HepG2 (cell line): ENCODE data around the gene TIMM44. TPM values are rescaled to one million over a fixed set of nuclear protein-coding genes. Genes with fewer than 3 reads are reported as not detected.

Source experiments
- EP300 ChIP-seq, 3 experiments: sonication (generic) in 1 of 3; formaldehyde crosslinking in 1 of 3; IDR thresholded peaks; 2 replicates each; pipeline versions ENCODE4 v1.5.1 to v1.6.1; 2011 to 2020; ENCODE audit warnings: low read depth in 2 of 3, low read length in 2 of 3, borderline replicate concordance in 1 of 3, improper control_type of control experiment in 1 of 3, mild to moderate bottlenecking in 1 of 3, missing genetic modification reagents in 1 of 3, moderate library complexity in 1 of 3
- FOXP1 ChIP-seq, 2 experiments: fragments of 450-650 bp in 1 of 2; IDR thresholded peaks; 2 replicates each; pipeline ENCODE4 v1.6.1; 2017 to 2018; ENCODE audit warnings: antibody characterized with exemption in 1 of 2
- GATAD2A ChIP-seq: IDR thresholded peaks from 2 replicates; pipeline ENCODE4 v1.6.1; 2016
- GZF1 ChIP-seq: sonication (generic); formaldehyde crosslinking; IDR thresholded peaks from 2 replicates; pipeline ENCODE4 v1.5.1; 2020; ENCODE audit warnings: mild to moderate bottlenecking, missing genetic modification reagents
- PAF1 ChIP-seq: IDR thresholded peaks from 2 replicates; pipeline ENCODE4 v1.6.1; 2016; ENCODE audit warnings: missing genetic modification reagents, missing compliant biosample characterization
- POLR2AphosphoS5 ChIP-seq: IDR thresholded peaks from 2 replicates; pipeline ENCODE4 v1.6.1; 2012; ENCODE audit warnings: low read depth, low read length
- RAD21 ChIP-seq: fragments of 450-650 bp; formaldehyde crosslinking; IDR thresholded peaks from 2 replicates; pipeline ENCODE4 v1.5.0; 2020; ENCODE audit warnings: mild to moderate bottlenecking
- RBAK ChIP-seq: sonication (generic); formaldehyde crosslinking; IDR thresholded peaks from 2 replicates; pipeline ENCODE4 v1.5.1; 2020; ENCODE audit warnings: mild to moderate bottlenecking, missing genetic modification reagents
- RFX5 ChIP-seq: IDR thresholded peaks from 2 replicates; pipeline ENCODE4 v1.6.1; 2011; ENCODE audit warnings: low read depth, low read length, improper control_type of control experiment
- SP2 ChIP-seq: sonication (generic); formaldehyde crosslinking; IDR thresholded peaks from 2 replicates; pipeline ENCODE4 v1.5.1; 2020; ENCODE audit warnings: mild to moderate bottlenecking, missing genetic modification reagents
- SRF ChIP-seq: IDR thresholded peaks from 2 replicates; pipeline ENCODE4 v1.6.1; 2011; ENCODE audit warnings: mild to moderate bottlenecking, low read depth, low read length, moderate library complexity
- TBX3 ChIP-seq: fragments of 450-650 bp; IDR thresholded peaks from 2 replicates; pipeline ENCODE4 v1.6.1; 2017; ENCODE audit warnings: antibody characterized with exemption, mild to moderate bottlenecking, inconsistent platforms, borderline replicate concordance
- TOPORS ChIP-seq: sonication (generic); formaldehyde crosslinking; IDR thresholded peaks from 2 replicates; pipeline ENCODE4 v1.8.0; 2023; ENCODE audit warnings: mild to moderate bottlenecking, missing genetic modification reagents
- ZBTB20 ChIP-seq: sonication (generic); formaldehyde crosslinking; IDR thresholded peaks from 2 replicates; pipeline ENCODE4 v1.8.1; 2023; ENCODE audit warnings: missing genetic modification reagents, low read depth, mild to moderate bottlenecking, borderline replicate concordance
- ZNF143 ChIP-seq: sonication (generic); formaldehyde crosslinking; IDR thresholded peaks from 2 replicates; pipeline ENCODE4 v1.4.0; 2020; ENCODE audit warnings: missing genetic modification reagents
- ZNF446 ChIP-seq: sonication (generic); formaldehyde crosslinking; IDR thresholded peaks from 2 replicates; pipeline ENCODE4 v1.5.0; 2020; ENCODE audit warnings: mild to moderate bottlenecking, missing genetic modification reagents
- polyA plus RNA-seq, 8 experiments: library from polyadenylated mRNA; depleted of rRNA in 3 of 8; stranded (reverse) in 7 of 8; unstranded in 1 of 8; fragments of >200 nt; fragmentation: Illumina TruSeq in 4 of 8; extraction: Trizol in 4 of 8; gene quantifications; 2 replicates each; pipeline versions ENCODE4 v1.2.1 to v1.2.3, GENCODE V29; 2011 to 2016; ENCODE audit warnings: low read depth in 4 of 8, missing spikeins in 1 of 8, mixed read lengths in 1 of 8; ENCODE audit not compliant: insufficient read depth in 1 of 8
- total RNA-seq, 5 experiments: library from RNA; depleted of rRNA; stranded (reverse); fragments of >200 nt; fragmentation: Illumina TruSeq; extraction: Trizol; gene quantifications; 2 replicates each; pipeline ENCODE4 v1.2.3, GENCODE V29; 2016; ENCODE audit warnings: low read depth in 1 of 5
- TF ChIP-seq, protein P1 (sequence below): IDR thresholded peaks from 2 replicates; pipeline ENCODE4 v1.6.1; 2018; ENCODE audit warnings: missing genetic modification reagents, mild to moderate bottlenecking, missing compliant biosample characterization
- TF ChIP-seq, protein P2 (sequence below): IDR thresholded peaks from 2 replicates; pipeline ENCODE4 v1.6.1; 2016; ENCODE audit warnings: low read depth, control low read depth
- TF ChIP-seq, protein P3 (sequence below): sonication (generic); formaldehyde crosslinking; IDR thresholded peaks from 2 replicates; pipeline ENCODE4 v1.4.0; 2020; ENCODE audit warnings: missing genetic modification reagents
- TF ChIP-seq, protein P4 (sequence below): sonication (generic); formaldehyde crosslinking; IDR thresholded peaks from 2 replicates; pipeline ENCODE4 v1.8.1; 2023; ENCODE audit warnings: mild to moderate bottlenecking, missing genetic modification reagents
- TF ChIP-seq, protein P5 (sequence below): IDR thresholded peaks from 2 replicates; pipeline ENCODE4 v1.6.1; 2012; ENCODE audit warnings: low read length, improper control_type of control experiment

TIMM44 gene
- total and polyA plus RNA-seq, 2 of the 13 experiments (the other 11 are each of a cell fraction or from before 2014, with no cell fraction given): 42.9 to 72.6 TPM

GRCh38 chr19:7919610-7920518 is 23.6 kb downstream of the TIMM44 start, which contains the start of gene SNAPC2 (continued):
- TF ChIP-seq ZNF143 (0 out of 2 replicates have a peak, but pooled peaks have one; percentile 38), PAF1 (no peak), SP2 (CRISPR knock-in tag) (no peak; the same call in 1 of the 2 replicates), TBX3 (no peak), SRF (no peak), TOPORS (CRISPR knock-in tag) (no peak), EP300 (IDR thresholded peaks at IDR 0.05; ENCODE audit: low read depth in 2 of 2, low read length in 2 of 2) (no peak; a peak in 1 of 4 replicates), EP300 (CRISPR knock-in tag; IDR thresholded peaks at IDR 0.05; ENCODE audit: borderline replicate concordance) (peak; percentile 63; the same call in 1 of the 2 replicates), POLR2AphosphoS5 (peak; percentile 87), FOXP1 (IDR thresholded peaks at IDR 0.05) (no peak), FOXP1 (CRISPR knock-in tag; IDR thresholded peaks at IDR 0.05) (no peak), GZF1 (no peak; the same call in 1 of the 2 replicates), ZNF446 (CRISPR knock-in tag) (no peak; the same call in 1 of the 2 replicates), RFX5 (no peak), RBAK (CRISPR knock-in tag) (no peak), ZBTB20 (no peak), RAD21 (CRISPR knock-in tag) (peak; percentile 55), GATAD2A (peak; percentile 45)
- TF ChIP-seq, protein P1, sequence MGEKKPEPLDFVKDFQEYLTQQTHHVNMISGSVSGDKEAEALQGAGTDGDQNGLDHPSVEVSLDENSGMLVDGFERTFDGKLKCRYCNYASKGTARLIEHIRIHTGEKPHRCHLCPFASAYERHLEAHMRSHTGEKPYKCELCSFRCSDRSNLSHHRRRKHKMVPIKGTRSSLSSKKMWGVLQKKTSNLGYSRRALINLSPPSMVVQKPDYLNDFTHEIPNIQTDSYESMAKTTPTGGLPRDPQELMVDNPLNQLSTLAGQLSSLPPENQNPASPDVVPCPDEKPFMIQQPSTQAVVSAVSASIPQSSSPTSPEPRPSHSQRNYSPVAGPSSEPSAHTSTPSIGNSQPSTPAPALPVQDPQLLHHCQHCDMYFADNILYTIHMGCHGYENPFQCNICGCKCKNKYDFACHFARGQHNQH (CRISPR knock-in tag): peak; percentile 74; the same call in 1 of the 2 replicates
- TF ChIP-seq, protein P2, sequence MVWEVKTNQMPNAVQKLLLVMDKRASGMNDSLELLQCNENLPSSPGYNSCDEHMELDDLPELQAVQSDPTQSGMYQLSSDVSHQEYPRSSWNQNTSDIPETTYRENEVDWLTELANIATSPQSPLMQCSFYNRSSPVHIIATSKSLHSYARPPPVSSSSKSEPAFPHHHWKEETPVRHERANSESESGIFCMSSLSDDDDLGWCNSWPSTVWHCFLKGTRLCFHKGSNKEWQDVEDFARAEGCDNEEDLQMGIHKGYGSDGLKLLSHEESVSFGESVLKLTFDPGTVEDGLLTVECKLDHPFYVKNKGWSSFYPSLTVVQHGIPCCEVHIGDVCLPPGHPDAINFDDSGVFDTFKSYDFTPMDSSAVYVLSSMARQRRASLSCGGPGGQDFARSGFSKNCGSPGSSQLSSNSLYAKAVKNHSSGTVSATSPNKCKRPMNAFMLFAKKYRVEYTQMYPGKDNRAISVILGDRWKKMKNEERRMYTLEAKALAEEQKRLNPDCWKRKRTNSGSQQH (CRISPR knock-in tag): peak; percentile 66; the same call in 1 of the 2 replicates
- TF ChIP-seq, protein P3, sequence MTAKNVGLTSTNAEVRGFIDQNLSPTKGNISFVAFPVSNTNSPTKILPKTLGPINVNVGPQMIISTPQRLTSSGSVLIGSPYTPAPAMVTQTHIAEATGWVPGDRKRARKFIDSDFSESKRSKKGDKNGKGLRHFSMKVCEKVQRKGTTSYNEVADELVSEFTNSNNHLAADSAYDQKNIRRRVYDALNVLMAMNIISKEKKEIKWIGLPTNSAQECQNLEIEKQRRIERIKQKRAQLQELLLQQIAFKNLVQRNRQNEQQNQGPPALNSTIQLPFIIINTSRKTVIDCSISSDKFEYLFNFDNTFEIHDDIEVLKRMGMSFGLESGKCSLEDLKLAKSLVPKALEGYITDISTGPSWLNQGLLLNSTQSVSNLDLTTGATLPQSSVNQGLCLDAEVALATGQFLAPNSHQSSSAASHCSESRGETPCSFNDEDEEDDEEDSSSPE: peak; percentile 67
- TF ChIP-seq, protein P4, sequence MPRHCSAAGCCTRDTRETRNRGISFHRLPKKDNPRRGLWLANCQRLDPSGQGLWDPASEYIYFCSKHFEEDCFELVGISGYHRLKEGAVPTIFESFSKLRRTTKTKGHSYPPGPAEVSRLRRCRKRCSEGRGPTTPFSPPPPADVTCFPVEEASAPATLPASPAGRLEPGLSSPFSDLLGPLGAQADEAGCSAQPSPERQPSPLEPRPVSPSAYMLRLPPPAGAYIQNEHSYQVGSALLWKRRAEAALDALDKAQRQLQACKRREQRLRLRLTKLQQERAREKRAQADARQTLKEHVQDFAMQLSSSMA: peak; percentile 33; the same call in 1 of the 2 replicates
- TF ChIP-seq, protein P5, sequence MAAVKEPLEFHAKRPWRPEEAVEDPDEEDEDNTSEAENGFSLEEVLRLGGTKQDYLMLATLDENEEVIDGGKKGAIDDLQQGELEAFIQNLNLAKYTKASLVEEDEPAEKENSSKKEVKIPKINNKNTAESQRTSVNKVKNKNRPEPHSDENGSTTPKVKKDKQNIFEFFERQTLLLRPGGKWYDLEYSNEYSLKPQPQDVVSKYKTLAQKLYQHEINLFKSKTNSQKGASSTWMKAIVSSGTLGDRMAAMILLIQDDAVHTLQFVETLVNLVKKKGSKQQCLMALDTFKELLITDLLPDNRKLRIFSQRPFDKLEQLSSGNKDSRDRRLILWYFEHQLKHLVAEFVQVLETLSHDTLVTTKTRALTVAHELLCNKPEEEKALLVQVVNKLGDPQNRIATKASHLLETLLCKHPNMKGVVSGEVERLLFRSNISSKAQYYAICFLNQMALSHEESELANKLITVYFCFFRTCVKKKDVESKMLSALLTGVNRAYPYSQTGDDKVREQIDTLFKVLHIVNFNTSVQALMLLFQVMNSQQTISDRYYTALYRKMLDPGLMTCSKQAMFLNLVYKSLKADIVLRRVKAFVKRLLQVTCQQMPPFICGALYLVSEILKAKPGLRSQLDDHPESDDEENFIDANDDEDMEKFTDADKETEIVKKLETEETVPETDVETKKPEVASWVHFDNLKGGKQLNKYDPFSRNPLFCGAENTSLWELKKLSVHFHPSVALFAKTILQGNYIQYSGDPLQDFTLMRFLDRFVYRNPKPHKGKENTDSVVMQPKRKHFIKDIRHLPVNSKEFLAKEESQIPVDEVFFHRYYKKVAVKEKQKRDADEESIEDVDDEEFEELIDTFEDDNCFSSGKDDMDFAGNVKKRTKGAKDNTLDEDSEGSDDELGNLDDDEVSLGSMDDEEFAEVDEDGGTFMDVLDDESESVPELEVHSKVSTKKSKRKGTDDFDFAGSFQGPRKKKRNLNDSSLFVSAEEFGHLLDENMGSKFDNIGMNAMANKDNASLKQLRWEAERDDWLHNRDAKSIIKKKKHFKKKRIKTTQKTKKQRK: no peak
